Measurements from ENCODE around the gene TMEM19.

The TMEM19 gene

GRCh38 chr12:71748081-71748850 lies 62.4 kb downstream of the TMEM19 start:
- Histone ChIP-seq H3K9ac (ENCODE audit: insufficient read length) (peak overlapping the region; percentile 31), H3K9me3 (ENCODE audit: low read depth, low read length) (no peaks in the 10 kb centered on the region), H3K4me3 (peak overlapping the region; percentile 34; the same call in 1 of the 2 replicates), H3K27ac (peak overlapping the region; percentile 28; the same call in 1 of the 2 replicates), H3K36me3 (ENCODE audit: insufficient read depth, low read length) (no peaks in the 10 kb centered on the region)
- TF ChIP-seq EZH2 (IDR thresholded peaks at IDR 0.05) (no peak), POLR2AphosphoS5 (IDR thresholded peaks at IDR 0.05; ENCODE audit: borderline replicate concordance, low read depth, low read length) (no peak), FOXP2 (optimal IDR thresholded peaks at IDR 0.05; ENCODE audit: control extremely low read depth, extremely low read length, insufficient read depth) (no peak)
- no peak for DNase-seq (ENCODE audit: low read depth, low spot score)

- Histone ChIP-seq H3K9me3 (ENCODE audit: low read depth, low read length) (no peaks in the 10 kb centered on the region), H3K9ac (ENCODE audit: insufficient read length) (no peak overlapping the region), H3K36me3 (ENCODE audit: insufficient read depth, low read length) (no peaks in the 10 kb centered on the region), H3K4me3 (no peak overlapping the region), H3K27ac (no peak overlapping the region)
- TF ChIP-seq EZH2 (IDR thresholded peaks at IDR 0.05) (no peak), POLR2AphosphoS5 (IDR thresholded peaks at IDR 0.05; ENCODE audit: borderline replicate concordance, low read depth, low read length) (no peak), FOXP2 (optimal IDR thresholded peaks at IDR 0.05; ENCODE audit: control extremely low read depth, extremely low read length, insufficient read depth) (no peak)
- DNase-seq (ENCODE audit: low read depth, low spot score) = no peak
Measured at GRCh38 chr12:71749666-71750065, 63.8 kb downstream of the TMEM19 start.

GRCh38 chr12:71752891-71753290 lies 67.0 kb downstream of the TMEM19 start:
- H3K27ac ChIP-seq = no peak overlapping the region
- H3K36me3 ChIP-seq (ENCODE audit: insufficient read depth, low read length) = peaks cover 23% of the 10 kb centered on the region
- H3K4me3 ChIP-seq = no peak overlapping the region
- H3K9me3 ChIP-seq (ENCODE audit: low read depth, low read length) = peaks cover 15% of the 10 kb centered on the region; the same call in 1 of the 2 replicates
- TF ChIP-seq FOXP2 (optimal IDR thresholded peaks at IDR 0.05; ENCODE audit: control extremely low read depth, extremely low read length, insufficient read depth) (no peak), POLR2AphosphoS5 (IDR thresholded peaks at IDR 0.05; ENCODE audit: borderline replicate concordance, low read depth, low read length) (no peak), EZH2 (IDR thresholded peaks at IDR 0.05) (no peak)
- H3K9ac ChIP-seq (ENCODE audit: insufficient read length) = no peak overlapping the region
- DNase-seq (ENCODE audit: low read depth, low spot score) = no peak

All from SK-N-MC (cell line).